UCSD-AML1 (cell line): ENCODE results near the gene DDHD1.

Source experiments
- DNase-seq: peaks from one replicate; lab custom pipeline; 2025; ENCODE audit not compliant: unreplicated experiment; lab: John Stamatoyannopoulos, UW

Gene DDHD1

DNA sequence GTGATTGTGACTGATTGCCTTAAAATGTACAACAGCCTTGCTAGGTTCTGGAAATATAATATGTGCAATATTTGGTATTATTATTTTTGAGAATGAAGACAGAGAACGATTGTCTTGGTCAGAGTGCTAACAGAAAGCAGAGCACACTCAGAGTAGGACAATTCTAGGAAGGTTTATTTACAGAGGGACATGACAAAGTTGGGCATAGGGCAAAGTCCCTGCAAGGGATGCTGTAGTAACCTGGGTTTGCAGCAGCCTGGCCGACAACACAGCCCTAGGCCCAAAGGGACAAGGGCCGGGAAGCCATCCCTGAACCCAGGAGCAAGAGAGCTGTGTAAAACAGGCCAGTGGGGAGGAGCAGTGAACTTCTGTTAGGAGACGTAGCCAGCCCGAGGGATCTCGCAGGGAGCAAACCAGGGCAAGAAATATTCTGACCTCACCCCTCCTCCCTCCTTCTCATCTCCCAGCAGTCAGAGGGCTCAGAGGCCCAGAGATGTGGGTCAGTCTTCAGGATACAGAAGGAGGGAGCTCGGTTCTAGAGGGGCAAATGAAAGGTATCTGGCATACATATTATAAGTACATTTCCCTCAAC is 151.2 kb downstream of the DDHD1 start:
- no peak for DNase-seq

- no peak for DNase-seq
These were observed 154.6 kb downstream of the DDHD1 start for GRCh38 chr14:52998376-52999015.

- no peak for DNase-seq
These were observed 156.6 kb downstream of the DDHD1 start for GRCh38 chr14:52996493-52996892.

GRCh38 chr14:52995998-52996397 is 157.1 kb downstream of the DDHD1 start:
- no peak for DNase-seq

DNA sequence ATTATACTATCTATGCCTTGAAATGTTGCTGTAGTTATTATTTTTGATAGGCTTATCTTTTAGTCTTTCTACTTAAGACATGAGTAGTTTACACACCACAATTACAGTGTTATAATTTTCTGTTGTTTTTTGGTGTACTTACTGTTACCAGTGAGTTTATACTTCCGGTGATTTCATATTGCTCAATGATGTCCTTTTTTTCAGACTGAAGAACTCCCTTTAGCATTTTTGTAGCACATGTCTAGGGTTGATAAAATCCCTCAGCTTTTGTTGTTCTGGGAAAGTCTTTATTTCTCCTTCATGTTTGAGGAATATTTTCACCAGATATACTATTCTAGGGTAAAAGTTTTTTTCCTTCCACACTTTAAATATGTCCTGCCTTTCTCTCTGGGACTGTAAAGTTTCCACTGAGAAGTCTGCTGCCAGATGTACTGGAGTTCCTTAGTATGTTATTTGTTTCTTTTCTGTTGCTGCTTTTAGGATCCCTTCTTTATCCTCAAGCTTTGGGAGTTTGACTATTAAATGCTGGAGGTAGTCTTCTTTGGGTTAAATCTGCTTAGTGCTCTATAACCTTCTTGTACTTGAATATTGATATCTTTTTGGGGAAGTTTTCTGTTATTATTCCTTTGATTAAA is 160.8 kb downstream of the DDHD1 start:
- DNase-seq, result no peak

GRCh38 chr14:52988139-52988538 is 165.0 kb downstream of the DDHD1 start:
- no peak for DNase-seq

- DNase-seq, result no peak
These were observed 165.6 kb downstream of the DDHD1 start for GRCh38 chr14:52987514-52987913.

- DNase-seq, result no peak
These were observed 166.1 kb downstream of the DDHD1 start for GRCh38 chr14:52987042-52987441.
